Epithelial cell of proximal tubule (primary cell): ENCODE results near the gene ACMSD. TPM values are rescaled to one million over a fixed set of nuclear protein-coding genes. Genes with fewer than 3 reads are reported as not detected.

Experiments used
- DNase-seq: peaks from one replicate; pipeline ENCODE4 v3.0.0-alpha.2; 2011; ENCODE audit warnings: low read depth
- H3K4me3 ChIP-seq: 2 replicates; pipeline ENCODE4 v1.5.1; 2011; ENCODE audit warnings: low read depth, mild to moderate bottlenecking, low read length
- total RNA-seq: library from RNA; depleted of rRNA; stranded (reverse); fragments of >200 nt; gene quantifications from 2 replicates; pipeline ENCODE4 v1.2.3, GENCODE V29; 2015
- TF ChIP-seq, protein P1 (sequence below): conservative IDR thresholded peaks from 2 replicates; pipeline ENCODE4 v1.5.1; 2012; ENCODE audit warnings: low read depth, mild to moderate bottlenecking, low read length

ACMSD gene
- total RNA-seq, 1 donor from 2014 or later: 0.23 TPM

DNA sequence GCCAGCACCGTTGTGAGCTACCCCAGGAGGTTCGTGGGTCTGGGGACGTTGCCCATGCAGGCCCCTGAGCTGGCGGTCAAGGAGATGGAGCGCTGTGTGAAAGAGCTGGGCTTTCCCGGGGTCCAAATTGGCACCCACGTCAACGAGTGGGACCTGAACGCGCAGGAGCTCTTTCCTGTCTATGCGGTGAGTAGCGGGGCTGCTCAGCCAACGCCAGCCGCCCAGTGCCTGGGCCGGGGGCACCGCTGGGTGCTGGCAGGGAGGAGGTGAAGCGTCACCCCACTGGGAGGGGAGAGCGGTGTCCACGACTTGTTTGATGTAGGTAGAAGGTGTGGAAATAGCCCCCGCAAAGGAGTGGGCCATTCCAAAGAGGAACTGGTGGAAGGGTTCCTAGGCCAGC is 25.0 kb downstream of the ACMSD start:
- TF ChIP-seq, protein P1, sequence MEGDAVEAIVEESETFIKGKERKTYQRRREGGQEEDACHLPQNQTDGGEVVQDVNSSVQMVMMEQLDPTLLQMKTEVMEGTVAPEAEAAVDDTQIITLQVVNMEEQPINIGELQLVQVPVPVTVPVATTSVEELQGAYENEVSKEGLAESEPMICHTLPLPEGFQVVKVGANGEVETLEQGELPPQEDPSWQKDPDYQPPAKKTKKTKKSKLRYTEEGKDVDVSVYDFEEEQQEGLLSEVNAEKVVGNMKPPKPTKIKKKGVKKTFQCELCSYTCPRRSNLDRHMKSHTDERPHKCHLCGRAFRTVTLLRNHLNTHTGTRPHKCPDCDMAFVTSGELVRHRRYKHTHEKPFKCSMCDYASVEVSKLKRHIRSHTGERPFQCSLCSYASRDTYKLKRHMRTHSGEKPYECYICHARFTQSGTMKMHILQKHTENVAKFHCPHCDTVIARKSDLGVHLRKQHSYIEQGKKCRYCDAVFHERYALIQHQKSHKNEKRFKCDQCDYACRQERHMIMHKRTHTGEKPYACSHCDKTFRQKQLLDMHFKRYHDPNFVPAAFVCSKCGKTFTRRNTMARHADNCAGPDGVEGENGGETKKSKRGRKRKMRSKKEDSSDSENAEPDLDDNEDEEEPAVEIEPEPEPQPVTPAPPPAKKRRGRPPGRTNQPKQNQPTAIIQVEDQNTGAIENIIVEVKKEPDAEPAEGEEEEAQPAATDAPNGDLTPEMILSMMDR: no peak
- H3K4me3 ChIP-seq: no peak overlapping the region
- no peak for DNase-seq

- DNase-seq: no peak
- no peak overlapping the region for H3K4me3 ChIP-seq
- TF ChIP-seq, protein P1: no peak
Observed at GRCh38 chr2:134865067-134865787, 26.8 kb downstream of the ACMSD start.

DNA sequence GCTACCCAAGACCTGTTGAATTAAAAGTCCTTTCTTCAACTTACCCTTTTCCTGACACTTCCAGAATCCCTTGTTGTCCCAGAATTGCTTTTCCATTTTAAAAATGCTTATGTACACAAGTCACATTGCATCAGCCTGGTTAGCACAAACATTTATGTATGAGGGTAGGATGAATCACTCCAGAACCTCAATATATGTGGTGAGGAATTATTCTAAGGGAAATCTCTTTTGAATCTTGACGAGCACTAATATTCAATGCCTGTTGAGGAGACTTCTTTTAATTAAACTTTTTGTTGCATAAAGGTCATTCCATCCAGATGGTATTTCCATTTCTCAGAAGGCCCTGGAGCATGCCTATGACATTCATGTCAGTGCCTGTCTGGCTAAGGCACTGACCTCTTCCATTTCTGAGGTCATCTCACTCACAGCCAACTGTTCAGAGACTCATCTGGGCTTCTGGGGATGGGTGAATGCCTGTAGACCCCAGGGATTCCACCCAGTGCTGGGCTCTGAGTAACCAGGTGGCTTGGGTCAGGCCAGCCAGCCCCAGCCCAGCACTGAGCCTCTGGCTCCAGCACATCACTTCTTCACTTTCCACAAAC is 28.2 kb downstream of the ACMSD start:
- H3K4me3 ChIP-seq: no peak overlapping the region
- DNase-seq: no peak
- TF ChIP-seq, protein P1: no peak

GRCh38 chr2:134869946-134870736 is 31.7 kb downstream of the ACMSD start:
- no peak for DNase-seq
- no peak overlapping the region for H3K4me3 ChIP-seq
- TF ChIP-seq, protein P1: no peak

DNA sequence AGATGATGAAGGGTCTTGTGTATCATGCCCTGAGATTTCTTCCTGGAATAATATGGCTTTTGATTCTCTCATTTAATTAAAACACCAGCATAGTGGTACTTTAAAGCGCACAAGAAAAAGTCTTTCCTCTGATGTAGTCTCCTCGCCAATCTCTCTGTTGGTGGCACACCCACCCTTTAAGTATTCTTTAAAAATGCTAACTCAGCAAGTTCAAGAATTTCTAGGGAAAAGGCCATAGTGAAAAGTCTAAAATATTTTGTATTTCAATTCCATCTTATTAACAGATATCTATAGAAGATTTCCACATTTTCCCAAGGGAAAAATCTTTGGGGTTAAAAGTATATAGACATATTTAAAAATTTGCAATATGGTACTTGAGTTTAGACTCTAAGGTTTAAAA is 34.7 kb downstream of the ACMSD start:
- no peak overlapping the region for H3K4me3 ChIP-seq
- TF ChIP-seq, protein P1: no peak
- DNase-seq: no peak

- TF ChIP-seq, protein P1: no peak
- no peak for DNase-seq
- H3K4me3 ChIP-seq: no peak overlapping the region
Observed at GRCh38 chr2:134875309-134875708, 36.9 kb downstream of the ACMSD start.
